GM10266 (cell line): ENCODE data around the gene SOX5.
"Not testable (repeated sequence)": the region's sequence is repeated elsewhere in the genome, so short reads cannot be mapped to it uniquely, and the experiment has no call there.

Source experiments
- DNase-seq: peaks from one replicate; pipeline ENCODE4 v3.0.0; 2012; ENCODE audit errors: extremely low spot score
- CTCF ChIP-seq: IDR thresholded peaks from 2 replicates; pipeline ENCODE4 v1.5.1; 2012; ENCODE audit warnings: mild to moderate bottlenecking, low read depth; ENCODE audit not compliant: control insufficient read depth, insufficient read depth; ENCODE audit errors: missing control alignments

The SOX5 gene

GRCh38 chr12:23504641-23505399, 444.6 kb downstream of the SOX5 start:
- no peak for TF ChIP-seq CTCF
- no peak for DNase-seq

- no peak for DNase-seq
- no peak for TF ChIP-seq CTCF
These were observed 445.4 kb downstream of the SOX5 start for GRCh38 chr12:23504043-23504442.

- DNase-seq = no peak
These were observed 445.9 kb downstream of the SOX5 start for GRCh38 chr12:23503544-23503943.

GRCh38 chr12:23502259-23502658, 447.2 kb downstream of the SOX5 start:
- DNase-seq = no peak
- no peak for TF ChIP-seq CTCF

More at GRCh38 chr12:23503544-23503943, 445.9 kb downstream of the SOX5 start:
- TF ChIP-seq CTCF = no peak

GRCh38 chr12:23495472-23495871, 454.0 kb downstream of the SOX5 start:
- no peak for TF ChIP-seq CTCF
- DNase-seq = no peak

- no peak for TF ChIP-seq CTCF
- DNase-seq = no peak
These were observed 455.8 kb downstream of the SOX5 start for GRCh38 chr12:23493672-23494071.

GRCh38 chr12:23491029-23491428, 458.4 kb downstream of the SOX5 start:
- not testable (repeated sequence) for DNase-seq

- no peak for TF ChIP-seq CTCF
- DNase-seq = no peak
These were observed 461.3 kb downstream of the SOX5 start for GRCh38 chr12:23488130-23488529.
